Measurements from ENCODE around the gene ATP13A5. TPM values are rescaled to one million over a fixed set of nuclear protein-coding genes. Genes with fewer than 3 reads are reported as not detected.

ATP13A5 gene
- total RNA-seq, 1 experiment from 2014 or later: not detected

- Histone ChIP-seq H2BK120ac (ENCODE audit: low read depth, low read length, poor library complexity, severe bottlenecking) (no peak overlapping the region), H3K27me3 (ENCODE audit: insufficient read depth, low read length) (no peaks in the 10 kb centered on the region), H3K14ac (ENCODE audit: insufficient read depth, low read length) (no peak overlapping the region), H3K4me1 (ENCODE audit: insufficient read depth, low read length) (no peaks in the 10 kb centered on the region), H3K23ac (ENCODE audit: insufficient read length, low read depth, low read length) (no peak overlapping the region), H2AK5ac (ENCODE audit: insufficient read length, low read length) (no peak overlapping the region), H3K18ac (ENCODE audit: insufficient read length, low read depth, low read length) (no peak overlapping the region), H2BK12ac (ENCODE audit: insufficient read length, low read depth, low read length) (no peak overlapping the region), H3K23me2 (ENCODE audit: insufficient read length, low read depth, low read length, poor library complexity, severe bottlenecking) (no peaks in the 10 kb centered on the region), H3K9me3 (ENCODE audit: control insufficient read depth, low read depth, low read length) (no peaks in the 10 kb centered on the region), H4K91ac (ENCODE audit: insufficient read length, low read depth, low read length) (no peak overlapping the region), H3T11ph (ENCODE audit: low read length) (no peak overlapping the region), H3K56ac (ENCODE audit: insufficient read length, low read depth, low read length) (no peak overlapping the region), H4K5ac (ENCODE audit: insufficient read length, low read depth, low read length) (no peak overlapping the region), H2AFZ (ENCODE audit: low read length) (no peak overlapping the region), H2BK5ac (ENCODE audit: insufficient read length, low read length) (no peak overlapping the region), H3K4ac (ENCODE audit: low read depth, low read length) (no peak overlapping the region), H3K4me2 (ENCODE audit: insufficient read depth, insufficient read length, low read length) (no peak overlapping the region), H4K8ac (replicated peaks; ENCODE audit: insufficient read length, low read depth, low read length) (no peak overlapping the region), H4K20me1 (ENCODE audit: control insufficient read depth, insufficient read depth, insufficient read length) (no peaks in the 10 kb centered on the region), H3K27ac (ENCODE audit: insufficient read length, low read depth, low read length) (no peak overlapping the region), H3K79me2 (ENCODE audit: insufficient read depth, low read length) (no peaks in the 10 kb centered on the region), H3K9ac (ENCODE audit: extremely low read depth, insufficient read length, low read length) (no peak overlapping the region), H2BK20ac (ENCODE audit: low read depth, low read length, poor library complexity, severe bottlenecking) (no peak overlapping the region), H2BK15ac (ENCODE audit: low read depth, low read length) (no peak overlapping the region), H3K79me1 (ENCODE audit: insufficient read depth, low read depth, low read length, poor library complexity, severe bottlenecking) (no peaks in the 10 kb centered on the region)
- Mint-ChIP-seq H3K4me3 (no peak overlapping the region), H3K36me3 (ENCODE audit: insufficient read depth in 1 of 3, low read depth in 3 of 3) (no peaks in the 10 kb centered on the region; a peak in 1 of 7 replicates), H3K9me3 (no peaks in the 10 kb centered on the region), H3K4me1 (no peaks in the 10 kb centered on the region), H3K27me3 (ENCODE audit: low read depth) (no peaks in the 10 kb centered on the region), H3K27ac (no peak overlapping the region; a peak in 1 of 7 replicates)
- no peak for DNase-seq
- whole genome bisulfite sequencing (ENCODE audit: extremely low coverage, insufficient read length, low lambda C conversion rate): no CpG with 5 or more reads among the region's 3 CpGs
- no peak for TF ChIP-seq CTCF (conservative IDR thresholded peaks at IDR 0.05)
Observed at GRCh38 chr3:193271101-193271840, 107.3 kb downstream of the ATP13A5 start.
